Neural progenitor cell (in vitro differentiated cells): ENCODE measurements around the gene EPHA4.

Experiments used
- EZH2 ChIP-seq: fragments of 200-600 bp; sonication (generic); IDR thresholded peaks from 2 replicates; pipeline ENCODE4 v1.6.1; 2017; ENCODE audit warnings: antibody characterized with exemption, mild to moderate bottlenecking, moderate library complexity
- TF ChIP-seq, protein P1 (sequence below): fragments of 200-600 bp; sonication (generic); IDR thresholded peaks from 2 replicates; pipeline ENCODE4 v1.5.1; 2017; ENCODE audit warnings: antibody characterized with exemption, mild to moderate bottlenecking

DNA sequence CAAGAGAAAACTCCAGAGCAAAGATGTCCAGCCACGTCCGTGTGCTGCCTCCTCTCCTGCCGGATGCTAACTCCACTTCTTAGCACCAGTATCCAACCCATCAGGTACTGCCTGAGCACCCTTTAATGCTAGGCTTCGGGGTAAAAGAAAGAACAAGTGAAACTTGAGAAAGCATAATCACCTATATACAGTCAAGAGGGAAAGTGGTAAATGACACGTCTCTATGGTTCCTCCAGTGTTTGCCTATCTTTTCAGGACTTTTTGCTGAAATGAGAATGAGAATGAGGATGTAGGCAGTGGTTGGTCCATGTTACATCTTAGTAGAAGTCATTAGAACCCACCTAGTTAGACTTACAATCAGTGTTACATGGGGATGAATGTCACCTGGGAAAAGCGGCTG is 47.9 kb downstream of the EPHA4 start:
- no peak for TF ChIP-seq EZH2
- TF ChIP-seq, protein P1, sequence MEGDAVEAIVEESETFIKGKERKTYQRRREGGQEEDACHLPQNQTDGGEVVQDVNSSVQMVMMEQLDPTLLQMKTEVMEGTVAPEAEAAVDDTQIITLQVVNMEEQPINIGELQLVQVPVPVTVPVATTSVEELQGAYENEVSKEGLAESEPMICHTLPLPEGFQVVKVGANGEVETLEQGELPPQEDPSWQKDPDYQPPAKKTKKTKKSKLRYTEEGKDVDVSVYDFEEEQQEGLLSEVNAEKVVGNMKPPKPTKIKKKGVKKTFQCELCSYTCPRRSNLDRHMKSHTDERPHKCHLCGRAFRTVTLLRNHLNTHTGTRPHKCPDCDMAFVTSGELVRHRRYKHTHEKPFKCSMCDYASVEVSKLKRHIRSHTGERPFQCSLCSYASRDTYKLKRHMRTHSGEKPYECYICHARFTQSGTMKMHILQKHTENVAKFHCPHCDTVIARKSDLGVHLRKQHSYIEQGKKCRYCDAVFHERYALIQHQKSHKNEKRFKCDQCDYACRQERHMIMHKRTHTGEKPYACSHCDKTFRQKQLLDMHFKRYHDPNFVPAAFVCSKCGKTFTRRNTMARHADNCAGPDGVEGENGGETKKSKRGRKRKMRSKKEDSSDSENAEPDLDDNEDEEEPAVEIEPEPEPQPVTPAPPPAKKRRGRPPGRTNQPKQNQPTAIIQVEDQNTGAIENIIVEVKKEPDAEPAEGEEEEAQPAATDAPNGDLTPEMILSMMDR: no peak
